ENCODE measurements around the gene SASH1.

The SASH1 gene

DNA sequence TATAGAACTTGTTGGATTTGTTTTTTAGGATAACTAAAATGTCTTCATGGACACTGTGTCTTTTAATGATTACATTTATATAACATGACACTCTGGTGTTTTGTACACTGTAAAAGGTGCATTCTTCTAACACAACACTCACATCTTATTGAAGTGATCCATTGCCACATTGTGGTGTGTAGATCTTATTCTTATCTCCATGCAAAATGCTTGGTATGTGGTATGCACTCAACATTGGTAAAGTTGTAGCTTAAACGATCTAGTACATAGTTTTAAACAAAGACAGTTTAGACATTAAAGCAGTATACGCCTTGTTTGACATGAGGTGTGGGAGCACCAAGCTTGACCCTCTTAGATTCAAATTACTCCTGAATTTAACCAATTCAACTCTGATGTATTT, 84.7 kb downstream of the SASH1 start:
- TF ChIP-seq TAF1 (IDR thresholded peaks at IDR 0.05; ENCODE audit: borderline replicate concordance, low read depth, low read length) (no peak), POLR2A (IDR thresholded peaks at IDR 0.05; ENCODE audit: low read depth, low read length) (no peak), POLR2AphosphoS5 (IDR thresholded peaks at IDR 0.05; ENCODE audit: low read depth, low read length) (no peak)
- FAIRE-seq (no peak), DNase-seq (ENCODE audit: insufficient read length) (no peak)

DNA sequence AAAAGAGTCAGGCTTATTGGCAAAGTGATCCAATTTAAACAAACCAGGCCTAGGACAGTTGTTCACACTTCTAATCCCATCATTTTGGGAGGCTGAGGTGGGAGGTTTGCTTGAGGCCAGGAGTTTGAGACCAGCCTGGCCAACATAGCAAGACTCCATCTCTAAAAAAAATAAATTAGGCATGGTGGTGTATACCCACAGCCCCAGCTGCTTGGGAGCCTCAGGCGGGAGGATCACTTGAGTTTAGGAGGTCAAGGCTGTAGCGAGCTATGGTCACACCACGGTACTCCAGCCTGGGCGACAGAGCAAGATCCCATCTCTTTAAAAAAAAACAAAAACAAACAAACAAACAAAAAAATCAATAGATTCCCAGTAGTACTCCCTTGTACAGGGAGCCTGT, 86.8 kb downstream of the SASH1 start:
- FAIRE-seq: no peak
- no peak for DNase-seq (ENCODE audit: insufficient read length)
- TF ChIP-seq POLR2AphosphoS5 (IDR thresholded peaks at IDR 0.05; ENCODE audit: low read depth, low read length) (no peak), TAF1 (IDR thresholded peaks at IDR 0.05; ENCODE audit: borderline replicate concordance, low read depth, low read length) (no peak), POLR2A (IDR thresholded peaks at IDR 0.05; ENCODE audit: low read depth, low read length) (no peak)

DNA sequence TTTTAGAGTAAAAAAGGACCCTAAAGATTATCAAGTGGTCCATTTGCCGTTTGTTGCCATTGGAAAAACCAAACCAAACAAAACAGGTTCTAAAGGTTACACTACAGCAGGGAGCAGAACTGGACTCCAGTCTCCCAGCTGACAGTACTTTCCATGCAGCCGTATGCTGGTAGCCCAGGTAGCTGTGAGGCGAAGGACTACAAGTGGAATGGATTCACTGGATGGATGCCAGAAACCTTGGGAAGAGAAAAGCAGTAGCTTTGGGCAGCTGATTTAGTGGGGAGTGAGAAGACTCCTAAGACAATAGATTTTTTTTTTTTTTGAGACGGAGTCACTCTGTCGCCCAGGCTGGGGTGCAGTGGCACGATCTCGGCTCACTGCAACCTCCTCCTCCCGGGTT, 88.3 kb downstream of the SASH1 start:
- DNase-seq (ENCODE audit: insufficient read length): no peak

DNA sequence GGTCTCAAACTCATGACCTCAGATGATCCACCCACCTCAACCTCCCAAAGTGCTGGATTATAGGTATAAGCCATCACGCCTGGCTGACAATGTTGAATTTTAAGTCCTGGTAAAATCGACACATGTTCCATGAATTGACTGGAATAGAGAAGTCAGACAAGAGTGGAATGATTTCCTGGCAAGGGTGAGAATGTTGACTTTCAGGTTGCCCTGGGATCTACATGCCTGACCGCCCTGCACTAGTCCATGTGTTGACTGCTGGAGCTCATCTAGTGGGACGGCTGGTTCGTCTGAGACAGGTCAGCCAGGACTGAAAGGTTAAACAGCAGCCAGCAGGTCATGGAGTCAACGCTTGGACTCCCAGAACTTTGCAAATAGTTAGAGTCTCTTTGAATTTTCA, 88.8 kb downstream of the SASH1 start:
- DNase-seq (ENCODE audit: insufficient read length): no peak
- TF ChIP-seq POLR2A (IDR thresholded peaks at IDR 0.05; ENCODE audit: low read depth, low read length) (no peak), POLR2AphosphoS5 (IDR thresholded peaks at IDR 0.05; ENCODE audit: low read depth, low read length) (no peak), TAF1 (IDR thresholded peaks at IDR 0.05; ENCODE audit: borderline replicate concordance, low read depth, low read length) (no peak)
- FAIRE-seq: no peak

More for the DNA sequence above, 88.3 kb downstream of the SASH1 start:
- TF ChIP-seq POLR2A (IDR thresholded peaks at IDR 0.05; ENCODE audit: low read depth, low read length) (no peak), POLR2AphosphoS5 (IDR thresholded peaks at IDR 0.05; ENCODE audit: low read depth, low read length) (no peak), TAF1 (IDR thresholded peaks at IDR 0.05; ENCODE audit: borderline replicate concordance, low read depth, low read length) (no peak)
- FAIRE-seq: no peak

DNA sequence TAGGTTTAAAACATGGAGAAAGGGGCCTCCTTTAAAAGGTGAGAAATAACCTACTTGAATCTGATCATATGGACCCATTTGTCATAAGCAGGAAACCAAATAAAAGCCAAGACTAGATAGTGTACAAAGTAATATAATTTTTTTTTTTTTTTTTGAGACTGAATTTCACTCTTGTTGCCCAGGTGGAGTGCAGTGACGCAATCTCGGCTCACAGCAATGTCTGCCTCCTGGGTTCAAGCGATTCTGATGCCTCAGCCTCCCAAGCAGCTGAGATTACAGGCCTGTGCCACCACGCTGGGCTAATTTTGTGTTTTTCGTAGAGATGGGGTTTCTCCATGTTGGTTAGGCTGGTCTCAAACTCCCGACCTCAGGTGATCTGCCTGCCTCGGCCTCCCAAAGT, 89.2 kb downstream of the SASH1 start:
- DNase-seq (ENCODE audit: insufficient read length) (no peak), FAIRE-seq (no peak)
- no peak for TF ChIP-seq POLR2A (IDR thresholded peaks at IDR 0.05; ENCODE audit: low read depth, low read length)
- no peak for TF ChIP-seq TAF1 (IDR thresholded peaks at IDR 0.05; ENCODE audit: borderline replicate concordance, low read depth, low read length)
- TF ChIP-seq POLR2AphosphoS5 (IDR thresholded peaks at IDR 0.05; ENCODE audit: low read depth, low read length): no peak

DNA sequence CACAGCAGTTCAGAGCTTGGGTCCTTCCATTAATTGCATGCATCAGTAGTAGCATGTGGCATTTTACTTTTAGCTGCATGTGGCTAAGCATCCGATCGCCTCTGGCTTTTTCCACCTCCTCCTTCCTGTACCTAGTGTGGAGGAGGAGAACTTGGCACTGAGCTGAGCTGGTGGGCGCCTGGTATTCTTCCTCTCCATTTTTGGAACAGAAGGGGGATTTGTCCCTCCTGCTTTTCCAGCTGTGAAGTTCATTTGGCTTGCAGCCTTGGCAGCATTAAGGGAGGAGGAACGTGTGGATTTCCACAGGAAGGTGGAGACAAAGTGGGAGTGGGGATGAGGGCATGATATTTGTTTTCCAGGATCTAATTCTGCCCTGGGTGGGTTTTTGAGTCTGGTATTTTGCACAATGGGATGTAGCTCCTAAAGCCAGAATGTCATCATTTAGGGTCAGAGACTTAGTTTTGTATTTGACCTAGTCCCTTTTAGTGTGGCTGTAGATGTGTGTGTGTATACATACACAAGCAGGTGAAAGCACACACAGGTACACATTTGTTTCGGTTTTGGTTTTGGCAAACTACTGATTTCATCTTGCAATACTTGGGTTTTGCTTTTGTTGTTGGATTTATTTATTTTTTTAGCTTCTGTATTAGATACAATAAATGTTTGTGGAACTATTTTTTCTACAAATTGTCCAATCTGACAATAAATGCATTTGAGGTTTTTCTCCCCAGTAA, 90.0 kb downstream of the SASH1 start:
- no peak for TF ChIP-seq POLR2AphosphoS5 (IDR thresholded peaks at IDR 0.05; ENCODE audit: low read depth, low read length)
- no peak for TF ChIP-seq POLR2A (IDR thresholded peaks at IDR 0.05; ENCODE audit: low read depth, low read length)
- no peak for TF ChIP-seq TAF1 (IDR thresholded peaks at IDR 0.05; ENCODE audit: borderline replicate concordance, low read depth, low read length)
- no peak for DNase-seq (ENCODE audit: insufficient read length)
- FAIRE-seq: no peak

DNA sequence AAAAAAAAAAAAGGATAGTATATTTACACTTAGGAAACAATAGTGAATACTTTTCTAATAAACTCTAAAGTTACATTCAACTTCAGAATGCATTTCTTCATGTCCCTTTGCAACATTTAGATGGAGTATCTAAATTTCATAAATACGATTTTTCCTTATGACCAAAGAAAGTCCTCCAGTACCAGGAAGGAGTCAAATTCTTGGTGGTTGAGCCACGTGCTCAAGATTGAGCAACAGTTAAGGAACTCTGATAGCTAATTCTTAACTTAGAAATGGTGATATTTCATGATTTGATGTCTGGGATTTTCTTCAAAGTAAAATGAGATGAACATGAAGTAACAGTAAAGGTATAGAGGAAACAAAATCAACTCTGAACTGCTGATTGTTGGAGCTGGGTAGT, 92.7 kb downstream of the SASH1 start:
- TF ChIP-seq POLR2AphosphoS5 (IDR thresholded peaks at IDR 0.05; ENCODE audit: low read depth, low read length): no peak
- no peak for TF ChIP-seq POLR2A (IDR thresholded peaks at IDR 0.05; ENCODE audit: low read depth, low read length)
- TF ChIP-seq TAF1 (IDR thresholded peaks at IDR 0.05; ENCODE audit: borderline replicate concordance, low read depth, low read length): no peak
- FAIRE-seq: no peak
- no peak for DNase-seq (ENCODE audit: insufficient read length)

DNA sequence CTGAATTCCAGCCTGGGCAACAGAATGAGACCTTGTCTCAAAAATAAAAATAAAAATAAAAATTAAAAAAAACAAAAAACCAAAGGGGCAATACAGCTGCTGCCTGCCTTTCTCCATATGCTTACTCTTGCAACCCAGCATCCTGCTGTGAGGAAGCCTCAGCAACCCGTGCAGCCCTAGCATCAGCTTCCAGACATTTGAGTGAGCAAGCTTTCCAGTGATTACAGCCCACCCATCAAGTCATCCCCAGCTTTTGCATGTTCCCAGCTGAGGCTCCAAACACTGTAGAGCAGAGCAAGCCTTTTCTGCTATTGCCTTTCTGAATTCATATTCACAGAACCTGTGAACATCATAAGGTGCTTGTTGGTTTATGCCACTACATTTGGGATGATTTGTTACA, 93.8 kb downstream of the SASH1 start:
- DNase-seq (ENCODE audit: insufficient read length) (no peak), FAIRE-seq (no peak)
- TF ChIP-seq POLR2A (IDR thresholded peaks at IDR 0.05; ENCODE audit: low read depth, low read length) (no peak), POLR2AphosphoS5 (IDR thresholded peaks at IDR 0.05; ENCODE audit: low read depth, low read length) (no peak), TAF1 (IDR thresholded peaks at IDR 0.05; ENCODE audit: borderline replicate concordance, low read depth, low read length) (no peak)

DNA sequence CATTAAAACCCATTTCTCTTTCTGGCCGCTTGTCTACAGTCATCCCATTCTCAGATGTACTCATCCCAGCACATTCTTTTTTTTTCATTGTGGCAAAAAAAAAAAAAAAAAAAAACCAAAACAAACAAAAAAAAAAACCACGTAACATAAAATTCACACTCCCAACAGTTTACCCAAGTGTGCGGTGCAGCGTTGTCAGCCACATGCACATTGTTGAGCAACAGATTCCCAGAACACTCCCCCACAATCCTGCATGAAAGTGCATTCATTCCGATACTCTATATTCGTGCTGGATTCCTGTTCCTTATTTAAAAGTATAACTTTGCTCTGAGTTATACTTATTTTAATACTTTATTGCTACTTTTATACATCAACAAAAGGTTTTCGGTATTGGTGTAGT, 96.0 kb downstream of the SASH1 start:
- TF ChIP-seq POLR2A (IDR thresholded peaks at IDR 0.05; ENCODE audit: low read depth, low read length) (no peak), TAF1 (IDR thresholded peaks at IDR 0.05; ENCODE audit: borderline replicate concordance, low read depth, low read length) (no peak), POLR2AphosphoS5 (IDR thresholded peaks at IDR 0.05; ENCODE audit: low read depth, low read length) (no peak)
- no peak for FAIRE-seq
- DNase-seq (ENCODE audit: insufficient read length): no peak

DNA sequence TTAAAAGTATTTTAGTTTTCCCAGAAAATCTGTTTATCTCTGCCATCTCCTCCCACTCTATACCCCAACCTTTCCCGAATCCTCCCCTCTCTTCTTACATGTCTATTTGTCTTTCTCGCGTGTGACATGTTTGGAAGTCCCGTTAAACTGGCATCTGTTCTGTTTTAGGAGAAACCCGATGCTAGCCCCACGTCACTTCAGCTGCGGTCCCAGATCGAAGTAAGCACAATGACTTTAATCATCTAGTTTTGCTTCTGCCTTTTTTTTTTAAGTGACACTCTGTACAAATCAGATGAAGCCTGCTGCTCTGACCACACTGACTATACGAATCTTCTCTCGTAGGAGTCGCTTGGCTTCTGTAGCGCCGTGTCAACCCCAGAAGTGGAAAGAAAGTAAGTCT, 97.4 kb downstream of the SASH1 start:
- DNase-seq (ENCODE audit: insufficient read length): no peak
- TF ChIP-seq POLR2A (IDR thresholded peaks at IDR 0.05; ENCODE audit: low read depth, low read length) (no peak), TAF1 (IDR thresholded peaks at IDR 0.05; ENCODE audit: borderline replicate concordance, low read depth, low read length) (no peak), POLR2AphosphoS5 (IDR thresholded peaks at IDR 0.05; ENCODE audit: low read depth, low read length) (no peak)
- no peak for FAIRE-seq

DNA sequence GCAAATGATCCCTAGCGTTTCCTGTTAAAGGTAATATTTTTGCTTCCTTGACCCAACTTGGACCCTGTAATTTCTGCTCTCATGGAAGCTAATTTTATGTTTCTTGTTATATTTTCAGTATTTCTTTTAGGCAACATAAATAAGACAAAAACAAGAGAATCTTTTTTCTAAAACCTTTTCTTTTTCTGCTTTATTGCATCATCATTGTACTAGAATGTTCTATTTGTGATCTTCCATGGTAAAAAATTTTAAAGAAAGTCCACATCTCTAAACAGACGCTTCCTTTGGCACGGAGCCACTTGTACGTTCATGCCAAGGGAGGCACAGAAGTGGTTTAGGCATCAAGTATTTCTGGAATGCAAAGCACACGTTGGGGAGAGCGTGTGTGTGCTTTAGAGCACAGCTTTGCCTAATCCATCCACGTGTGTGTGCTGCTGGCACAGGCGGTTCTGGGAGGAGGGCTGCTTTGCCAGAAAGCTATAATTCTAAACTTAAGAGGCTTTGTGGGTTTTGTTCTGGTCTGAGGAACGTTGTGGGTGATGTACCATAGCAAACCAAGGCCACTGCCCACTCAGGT, 98.3 kb downstream of the SASH1 start:
- FAIRE-seq: no peak
- no peak for TF ChIP-seq TAF1 (IDR thresholded peaks at IDR 0.05; ENCODE audit: borderline replicate concordance, low read depth, low read length)
- no peak for TF ChIP-seq POLR2AphosphoS5 (IDR thresholded peaks at IDR 0.05; ENCODE audit: low read depth, low read length)
- no peak for TF ChIP-seq POLR2A (IDR thresholded peaks at IDR 0.05; ENCODE audit: low read depth, low read length)
- no peak for DNase-seq (ENCODE audit: insufficient read length)

DNA sequence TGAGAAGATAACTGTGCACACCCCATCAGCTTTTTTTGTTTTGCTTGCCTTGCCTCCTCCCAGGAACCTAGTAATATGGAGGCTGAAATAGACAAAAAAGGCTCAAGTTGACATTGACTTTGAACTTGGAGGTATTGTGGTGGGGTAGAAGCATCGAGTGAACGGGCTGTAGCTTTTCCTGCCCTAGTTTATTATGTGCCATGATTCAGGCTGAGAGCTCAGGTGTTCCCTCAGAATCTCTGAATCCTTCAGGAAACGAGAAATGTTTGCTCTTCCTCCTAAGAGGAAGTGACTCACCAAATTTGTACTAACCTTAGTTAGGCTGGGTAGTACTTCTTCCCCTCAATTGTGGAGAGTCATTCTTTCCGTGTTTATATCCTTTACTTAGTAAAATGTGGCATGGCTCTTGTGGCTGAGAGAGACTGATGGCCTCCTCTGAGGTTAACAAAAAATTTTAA, 98.8 kb downstream of the SASH1 start:
- DNase-seq (ENCODE audit: insufficient read length) (no peak), FAIRE-seq (no peak)
- TF ChIP-seq POLR2AphosphoS5 (IDR thresholded peaks at IDR 0.05; ENCODE audit: low read depth, low read length): no peak
- TF ChIP-seq TAF1 (IDR thresholded peaks at IDR 0.05; ENCODE audit: borderline replicate concordance, low read depth, low read length): no peak
- no peak for TF ChIP-seq POLR2A (IDR thresholded peaks at IDR 0.05; ENCODE audit: low read depth, low read length)
